A549 (cell line): ENCODE data around the gene P4HA3. TPM values are rescaled to one million over a fixed set of nuclear protein-coding genes. Genes with fewer than 3 reads are reported as not detected.

Source experiments
- ATAC-seq, 2 experiments: fragments of 200-7000 bp in 1 of 2; fragments of >200 bp in 1 of 2; cut with Nextera tagmentation in 1 of 2; cut with Tn5 transposase in 1 of 2; 3 replicates each; pipeline versions ENCODE4 v1.8.0 to v1.9.1; 2018 to 2020; ENCODE audit warnings: mild to moderate bottlenecking in 1 of 2, moderate library complexity in 1 of 2
- CTCF ChIA-PET: fragments of 300-600 bp; sonication (Branson Sonifier 250); formaldehyde crosslinking; extraction: SDS; loops from one replicate; lab custom pipeline; 2021; ENCODE audit warnings: antibody characterized with exemption, inconsistent platforms; lab: Yijun Ruan, JAX
- POLR2A ChIA-PET: fragments of 350-600 bp; formaldehyde crosslinking; extraction: SDS; loops from one replicate; lab custom pipeline; 2021; ENCODE audit warnings: antibody characterized with exemption, inconsistent platforms; lab: Yijun Ruan, JAX
- DNase-seq, 2 experiments: peaks; one replicate each; pipeline versions ENCODE4 v3.0.0 to v3.0.0-alpha.2; 2011 to 2016; ENCODE audit warnings: low read depth in 1 of 2, low spot score in 1 of 2
- FAIRE-seq: peaks from 2 replicates; lab custom pipeline; 2011; peaks lifted over from hg19 to GRCh38; lab: Jason Lieb, UNC
- H3K27ac ChIP-seq, 2 experiments: fragments of >200 bp; sonication (Bioruptor Twin); formaldehyde crosslinking; 3 replicates each; pipeline ENCODE4 v1.5.1; 2016 to 2017
- H3K4me1 ChIP-seq: fragments of >200 bp; sonication (Bioruptor Twin); formaldehyde crosslinking; 3 replicates; pipeline ENCODE4 v1.6.1; 2016
- H3K4me2 ChIP-seq: fragments of >200 bp; sonication (Bioruptor Twin); formaldehyde crosslinking; 3 replicates; pipeline ENCODE4 v1.6.1; 2016
- H3K4me3 ChIP-seq: fragments of >200 bp; sonication (Bioruptor Twin); formaldehyde crosslinking; 3 replicates; pipeline ENCODE4 v1.5.1; 2016
- H3K9me3 ChIP-seq: fragments of >200 bp; sonication (Bioruptor Twin); formaldehyde crosslinking; 3 replicates; pipeline ENCODE4 v1.6.1; 2016
- BHLHE40 ChIP-seq: IDR thresholded peaks from 2 replicates; pipeline ENCODE4 v1.6.1; 2012; ENCODE audit warnings: low read depth, low read length, inconsistent platforms
- CEBPB ChIP-seq, 2 experiments: fragments of >200 bp in 1 of 2; sonication (Bioruptor Twin) in 1 of 2; formaldehyde crosslinking in 1 of 2; IDR thresholded peaks; 2 replicates each; pipeline ENCODE4 v1.6.1; 2012 to 2016
- CHD2 ChIP-seq: fragments of 150-350 bp; IDR thresholded peaks from 2 replicates; pipeline ENCODE4 v1.6.1; 2014; ENCODE audit warnings: low read length; ENCODE audit not compliant: partially characterized antibody
- EHMT2 ChIP-seq: fragments of 200-600 bp; sonication (generic); IDR thresholded peaks from 2 replicates; pipeline ENCODE4 v1.6.1; 2016; ENCODE audit warnings: antibody characterized with exemption, low read depth, mild to moderate bottlenecking, moderate library complexity
- FOSB ChIP-seq: fragments of 250-450 bp; sonication (Bioruptor Pico); IDR thresholded peaks from 2 replicates; pipeline ENCODE4 v1.5.0; 2020; ENCODE audit warnings: mild to moderate bottlenecking, moderate library complexity
- FOXS1 ChIP-seq: fragments of 250-450 bp; sonication (Bioruptor Pico); IDR thresholded peaks from 2 replicates; pipeline ENCODE4 v1.5.0; 2020; ENCODE audit warnings: mild to moderate bottlenecking, moderate library complexity
- GATA3 ChIP-seq: IDR thresholded peaks from 2 replicates; pipeline ENCODE4 v1.6.1; 2012; ENCODE audit warnings: borderline replicate concordance
- HDAC2 ChIP-seq: fragments of 200-600 bp; sonication (generic); IDR thresholded peaks from 2 replicates; pipeline ENCODE4 v1.6.1; 2016
- HEYL ChIP-seq: fragments of 250-450 bp; sonication (Bioruptor Pico); IDR thresholded peaks from 2 replicates; pipeline ENCODE4 v1.8.0; 2021; ENCODE audit warnings: mild to moderate bottlenecking, moderate library complexity
- HOXB13 ChIP-seq: fragments of 250-450 bp; sonication (Bioruptor Pico); IDR thresholded peaks from 2 replicates; pipeline ENCODE4 v1.5.0; 2020; ENCODE audit warnings: low read depth, mild to moderate bottlenecking, moderate library complexity
- JUN ChIP-seq, 2 experiments: fragments of >200 bp; sonication (Bioruptor Twin); formaldehyde crosslinking; IDR thresholded peaks; 2 replicates in 1 of 2; 3 replicates in 1 of 2; pipeline ENCODE4 v1.6.1; 2016 to 2017
- JUNB ChIP-seq: fragments of >200 bp; sonication (Bioruptor Twin); formaldehyde crosslinking; IDR thresholded peaks from 2 replicates; pipeline ENCODE4 v1.6.1; 2016
- KDM1A ChIP-seq: fragments of 200-600 bp; sonication (generic); IDR thresholded peaks from 2 replicates; pipeline ENCODE4 v1.6.1; 2016; ENCODE audit warnings: low read depth, mild to moderate bottlenecking
- KDM5A ChIP-seq: fragments of 200-600 bp; sonication (generic); IDR thresholded peaks from 2 replicates; pipeline ENCODE4 v1.6.1; 2016; ENCODE audit warnings: antibody characterized with exemption, mild to moderate bottlenecking
- MAFK ChIP-seq: fragments of 450-650 bp; IDR thresholded peaks from 2 replicates; pipeline ENCODE4 v1.6.1; 2014; ENCODE audit not compliant: partially characterized antibody
- MYC ChIP-seq: IDR thresholded peaks from 2 replicates; pipeline ENCODE4 v1.6.1; 2012; ENCODE audit warnings: mild to moderate bottlenecking, inconsistent platforms, low read length, improper control_type of control experiment, borderline replicate concordance
- NFE2L2 ChIP-seq: fragments of 150-350 bp; conservative IDR thresholded peaks from 2 replicates; pipeline ENCODE4 v1.6.1; 2014; ENCODE audit warnings: low read length
- POLR2AphosphoS2 ChIP-seq: conservative IDR thresholded peaks from 2 replicates; pipeline ENCODE4 v1.6.1; 2012; ENCODE audit warnings: low read length, improper control_type of control experiment, inconsistent platforms
- RARB ChIP-seq: fragments of 250-450 bp; sonication (Bioruptor Pico); IDR thresholded peaks from 2 replicates; pipeline ENCODE4 v1.8.0; 2021; ENCODE audit warnings: mild to moderate bottlenecking, moderate library complexity
- SMC3 ChIP-seq: fragments of >200 bp; sonication (Bioruptor Twin); formaldehyde crosslinking; IDR thresholded peaks from 3 replicates; pipeline ENCODE4 v1.6.1; 2018; ENCODE audit warnings: inconsistent platforms
- SREBF2 ChIP-seq: fragments of 450-650 bp; IDR thresholded peaks from 2 replicates; pipeline ENCODE4 v1.6.1; 2014; ENCODE audit warnings: mild to moderate bottlenecking, moderate library complexity
- TFCP2L1 ChIP-seq: fragments of 250-450 bp; sonication (Bioruptor Pico); IDR thresholded peaks from 2 replicates; pipeline ENCODE4 v1.5.0; 2021; ENCODE audit warnings: mild to moderate bottlenecking
- TP53 ChIP-seq: fragments of 250-450 bp; sonication (Bioruptor Pico); IDR thresholded peaks from 2 replicates; pipeline ENCODE4 v1.5.0; 2021; ENCODE audit warnings: mild to moderate bottlenecking, moderate library complexity
- ZSCAN20 ChIP-seq: fragments of 250-450 bp; sonication (Bioruptor Pico); IDR thresholded peaks from 2 replicates; pipeline ENCODE4 v1.8.0; 2022; ENCODE audit warnings: mild to moderate bottlenecking, moderate library complexity
- WGBS: methylation state at CpG from one replicate; pipeline ENCODE4 v1.1.6; 2017; ENCODE audit errors: missing lambda C conversion rate; 5-methylcytosine and 5-hydroxymethylcytosine counted together
- polyA plus RNA-seq, 4 experiments: library from polyadenylated mRNA; depleted of rRNA in 3 of 4; stranded (reverse); fragments of >200 nt; fragmentation: RNase III in 1 of 4; extraction: RNeasy Plus Mini Kit Qiagen cat#74134 plus additional on column Dnase treatment in 1 of 4; gene quantifications; 2 replicates in 3 of 4; 3 replicates in 1 of 4; pipeline ENCODE4 v1.2.3, GENCODE V29; 2011 to 2017
- TF ChIP-seq, protein P1 (sequence below): IDR thresholded peaks from 2 replicates; pipeline ENCODE4 v1.6.1; 2012; ENCODE audit warnings: low read depth, borderline replicate concordance
- TF ChIP-seq, protein P2 (sequence below): fragments of 150-350 bp; IDR thresholded peaks from 2 replicates; pipeline ENCODE4 v1.6.1; 2014; ENCODE audit warnings: low read depth, mild to moderate bottlenecking, low read length
- TF ChIP-seq, protein P3 (sequence below): fragments of 450-650 bp; IDR thresholded peaks from 2 replicates; pipeline ENCODE4 v1.6.1; 2014; ENCODE audit warnings: antibody characterized with exemption
- TF ChIP-seq, protein P4 (sequence below): fragments of 250-450 bp; sonication (Bioruptor Pico); IDR thresholded peaks from 2 replicates; pipeline ENCODE4 v1.5.0; 2020; ENCODE audit warnings: low read depth, mild to moderate bottlenecking, moderate library complexity

P4HA3 gene
- polyA plus RNA-seq, 2 of the 4 experiments (the other 2 are of a cell fraction): 48.1 to 50.4 TPM

DNA sequence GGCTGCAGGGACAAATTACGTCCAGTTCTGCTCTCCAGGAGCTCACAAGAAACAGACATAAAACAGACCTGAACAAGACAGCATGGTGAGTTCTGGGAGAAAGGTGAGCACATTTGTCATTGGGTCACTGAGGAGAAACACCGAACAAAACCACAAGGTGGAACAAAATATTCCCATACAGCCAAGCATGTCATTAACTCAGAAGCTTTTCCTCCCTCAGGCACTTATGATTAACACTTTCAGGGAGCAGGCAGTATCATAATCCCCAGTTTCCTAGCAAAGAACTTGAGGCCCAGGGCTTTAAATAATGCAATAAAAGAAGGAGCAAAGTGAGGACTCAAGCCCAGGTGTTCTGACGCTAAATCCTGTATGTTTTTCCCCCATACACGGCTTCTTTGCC is 43.0 kb downstream of the P4HA3 start:
- H3K9me3 ChIP-seq: no peaks in the 10 kb centered on the region
- peak overlapping the region; percentile 39 for H3K4me2 ChIP-seq
- DNase-seq (no peak), ATAC-seq (no peak), FAIRE-seq (no peak)
- H3K4me3 ChIP-seq: no peak overlapping the region
- peak overlapping the region; percentile 81 to 88 for H3K27ac ChIP-seq
- TF ChIP-seq JUNB (no peak), HEYL (CRISPR knock-in tag) (no peak), FOSB (no peak), MYC (no peak), HOXB13 (CRISPR knock-in tag) (no peak), KDM5A (no peak), NFE2L2 (no peak), SMC3 (no peak), GATA3 (no peak), BHLHE40 (no peak)
- TF ChIP-seq, protein P1, sequence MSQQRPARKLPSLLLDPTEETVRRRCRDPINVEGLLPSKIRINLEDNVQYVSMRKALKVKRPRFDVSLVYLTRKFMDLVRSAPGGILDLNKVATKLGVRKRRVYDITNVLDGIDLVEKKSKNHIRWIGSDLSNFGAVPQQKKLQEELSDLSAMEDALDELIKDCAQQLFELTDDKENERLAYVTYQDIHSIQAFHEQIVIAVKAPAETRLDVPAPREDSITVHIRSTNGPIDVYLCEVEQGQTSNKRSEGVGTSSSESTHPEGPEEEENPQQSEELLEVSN: no peak
- TF ChIP-seq, protein P2, sequence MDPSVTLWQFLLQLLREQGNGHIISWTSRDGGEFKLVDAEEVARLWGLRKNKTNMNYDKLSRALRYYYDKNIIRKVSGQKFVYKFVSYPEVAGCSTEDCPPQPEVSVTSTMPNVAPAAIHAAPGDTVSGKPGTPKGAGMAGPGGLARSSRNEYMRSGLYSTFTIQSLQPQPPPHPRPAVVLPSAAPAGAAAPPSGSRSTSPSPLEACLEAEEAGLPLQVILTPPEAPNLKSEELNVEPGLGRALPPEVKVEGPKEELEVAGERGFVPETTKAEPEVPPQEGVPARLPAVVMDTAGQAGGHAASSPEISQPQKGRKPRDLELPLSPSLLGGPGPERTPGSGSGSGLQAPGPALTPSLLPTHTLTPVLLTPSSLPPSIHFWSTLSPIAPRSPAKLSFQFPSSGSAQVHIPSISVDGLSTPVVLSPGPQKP: no peak
- ChIA-PET POLR2A (no interaction called here), CTCF (interaction anchor here (0.6 to 5.9 kb wide), 7 partner anchors 10 to 298 kb away, joined by 3 to 32 read pairs (median 4); no protein-coding TSS in a partner anchor)
- WGBS: 89% methylated on average over 4 of the region's 4 CpGs
- peaks cover 72% of the 10 kb centered on the region for H3K4me1 ChIP-seq

DNA sequence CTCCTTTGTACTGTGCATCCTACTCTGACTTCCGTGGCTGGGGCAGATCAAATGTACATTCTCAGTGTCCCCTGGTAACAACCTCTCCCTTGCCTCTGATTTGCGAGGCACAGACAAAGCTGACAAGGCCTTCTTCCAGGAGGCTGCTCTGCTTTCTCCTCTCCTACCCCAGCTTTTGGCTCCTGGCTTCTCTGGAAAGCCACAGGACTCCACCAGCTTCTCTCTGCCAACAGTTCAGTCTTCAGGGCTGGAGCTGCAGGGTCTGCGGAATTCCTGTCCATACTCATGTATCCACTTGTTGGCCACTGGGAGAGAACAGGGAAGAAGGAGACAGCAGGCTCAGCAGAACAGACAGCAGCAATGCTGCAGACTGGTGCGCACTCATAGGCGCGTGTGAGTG is 44.4 kb downstream of the P4HA3 start:
- Histone ChIP-seq H3K27ac (peak overlapping the region; percentile 81 to 88), H3K9me3 (no peaks in the 10 kb centered on the region), H3K4me1 (peaks cover 67% of the 10 kb centered on the region), H3K4me3 (no peak overlapping the region), H3K4me2 (no peak overlapping the region)
- CTCF ChIA-PET: interaction anchor here (1.0 to 5.9 kb wide), 2 partner anchors 11 to 144 kb away, joined by 3 to 32 read pairs; no protein-coding TSS in a partner anchor
- no peak for DNase-seq
- POLR2A ChIA-PET: no interaction called here
- TF ChIP-seq KDM1A (no peak), SREBF2 (no peak), ZSCAN20 (CRISPR knock-in tag) (no peak), CEBPB (IDR thresholded peaks at IDR 0.05) (no peak), MAFK (no peak), BHLHE40 (no peak), CHD2 (no peak), FOXS1 (CRISPR knock-in tag) (no peak), EHMT2 (no peak), NFE2L2 (no peak), TFCP2L1 (no peak), RARB (CRISPR knock-in tag) (no peak), HDAC2 (no peak)
- WGBS: 89% methylated on average over 6 of the region's 6 CpGs
- no peak for FAIRE-seq
- no peak for ATAC-seq

DNA sequence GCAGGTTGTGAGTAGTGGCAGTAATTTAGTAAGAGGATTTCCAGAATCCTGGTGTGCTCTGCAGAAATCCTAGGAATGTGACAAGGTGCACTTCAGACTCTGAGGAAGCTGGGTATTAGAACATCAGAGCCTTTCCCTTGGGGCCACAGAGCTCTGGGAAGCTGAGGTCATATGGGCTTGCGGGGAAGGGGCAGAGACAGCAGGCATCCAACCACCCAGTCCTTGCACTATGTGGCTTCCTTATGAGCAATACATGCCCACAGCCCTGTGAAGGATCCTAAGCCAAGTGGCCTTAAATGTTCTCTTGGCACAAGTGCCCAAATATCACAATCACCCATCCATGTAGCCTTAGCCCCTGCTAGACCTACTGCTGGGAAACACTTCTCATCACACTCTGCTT is 46.2 kb downstream of the P4HA3 start:
- WGBS: 82% methylated on average over 1 of the region's 1 CpG
- FAIRE-seq: no peak

More for the DNA sequence above, 46.2 kb downstream of the P4HA3 start:
- ChIA-PET POLR2A (no interaction called here), CTCF (interaction anchor here (1.0 to 2.3 kb wide), 6 partner anchors 9 to 225 kb away, joined by 3 to 19 read pairs (median 3); no protein-coding TSS in a partner anchor)
- Histone ChIP-seq H3K4me1 (peaks cover 61% of the 10 kb centered on the region), H3K4me2 (no peak overlapping the region), H3K27ac (peak overlapping the region; percentile 81 to 88), H3K9me3 (no peaks in the 10 kb centered on the region), H3K4me3 (no peak overlapping the region)
- no peak for ATAC-seq
- TF ChIP-seq SMC3: no peak
- no peak for TF ChIP-seq JUN (IDR thresholded peaks at IDR 0.05)
- TF ChIP-seq, protein P3, sequence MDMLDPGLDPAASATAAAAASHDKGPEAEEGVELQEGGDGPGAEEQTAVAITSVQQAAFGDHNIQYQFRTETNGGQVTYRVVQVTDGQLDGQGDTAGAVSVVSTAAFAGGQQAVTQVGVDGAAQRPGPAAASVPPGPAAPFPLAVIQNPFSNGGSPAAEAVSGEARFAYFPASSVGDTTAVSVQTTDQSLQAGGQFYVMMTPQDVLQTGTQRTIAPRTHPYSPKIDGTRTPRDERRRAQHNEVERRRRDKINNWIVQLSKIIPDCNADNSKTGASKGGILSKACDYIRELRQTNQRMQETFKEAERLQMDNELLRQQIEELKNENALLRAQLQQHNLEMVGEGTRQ: no peak
- TF ChIP-seq BHLHE40: no peak
- TF ChIP-seq TP53 (CRISPR knock-in tag): no peak
- TF ChIP-seq, protein P4, sequence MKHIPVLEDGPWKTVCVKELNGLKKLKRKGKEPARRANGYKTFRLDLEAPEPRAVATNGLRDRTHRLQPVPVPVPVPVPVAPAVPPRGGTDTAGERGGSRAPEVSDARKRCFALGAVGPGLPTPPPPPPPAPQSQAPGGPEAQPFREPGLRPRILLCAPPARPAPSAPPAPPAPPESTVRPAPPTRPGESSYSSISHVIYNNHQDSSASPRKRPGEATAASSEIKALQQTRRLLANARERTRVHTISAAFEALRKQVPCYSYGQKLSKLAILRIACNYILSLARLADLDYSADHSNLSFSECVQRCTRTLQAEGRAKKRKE (CRISPR knock-in tag): no peak
- TF ChIP-seq JUNB: no peak
- no peak for TF ChIP-seq POLR2AphosphoS2
- no peak for DNase-seq
